ENCODE data around the gene SMG6. TPM values are rescaled to one million over a fixed set of nuclear protein-coding genes. Genes with fewer than 3 reads are reported as not detected.
A peak's percentile ranks its signal among the peaks of the same experiment; 100 is the strongest.

SMG6 gene
- total RNA-seq, 1 donor from 2014 or later: 39.7 TPM

DNA sequence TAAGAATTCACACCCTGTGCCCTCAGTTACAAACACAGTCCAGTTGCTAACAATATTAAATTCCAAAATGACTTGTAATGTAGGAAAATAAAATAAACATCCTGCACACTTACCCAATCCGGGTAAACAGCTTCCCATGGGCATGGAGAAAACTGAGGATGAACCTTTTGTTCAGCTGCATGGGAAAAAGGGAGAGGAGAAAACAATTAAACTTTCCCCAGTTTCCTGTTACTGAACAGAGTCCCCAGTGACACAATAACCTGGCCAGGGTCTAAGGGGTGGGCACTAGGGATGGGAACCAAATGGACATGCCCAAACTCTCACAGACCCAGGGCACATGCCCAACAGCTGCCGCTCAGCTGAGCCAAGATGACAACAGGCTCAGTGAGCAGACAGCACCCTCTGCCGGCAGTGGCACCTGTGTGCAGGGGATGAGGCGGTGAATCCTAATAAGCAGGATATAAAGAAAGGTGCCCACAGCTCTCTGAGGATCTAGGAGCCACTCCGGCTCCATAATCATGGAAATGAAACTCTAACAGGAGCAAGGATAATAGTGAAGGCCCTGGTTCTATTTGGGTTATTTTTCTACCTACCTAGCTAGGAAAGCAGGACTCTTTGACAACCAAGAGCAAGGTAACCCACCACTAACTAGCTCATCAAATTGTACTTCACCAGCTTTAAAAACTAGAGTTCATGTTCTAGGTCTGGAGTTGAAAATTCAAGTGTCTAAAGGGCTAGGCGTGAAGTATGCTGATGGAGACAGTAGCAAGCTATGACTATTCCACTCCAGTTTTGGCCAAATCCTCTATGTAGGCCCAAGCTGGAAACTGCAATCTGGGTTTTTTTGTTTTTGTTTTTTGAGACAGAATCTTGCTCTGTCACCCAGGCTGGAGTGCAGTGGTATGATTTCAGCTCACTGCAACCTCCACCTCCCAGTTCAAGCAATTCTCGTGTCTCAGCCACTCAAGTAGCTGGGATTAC, 58.8 kb downstream of the SMG6 start:
- Mint-ChIP-seq H3K27me3 (ENCODE audit: low read depth, unreplicated experiment) (no peaks in the 10 kb centered on the region), H3K9me3 (ENCODE audit: unreplicated experiment) (no peaks in the 10 kb centered on the region), H3K4me3 (ENCODE audit: unreplicated experiment) (no peak overlapping the region), H3K4me1 (ENCODE audit: low read depth, unreplicated experiment) (peaks cover 40% of the 10 kb centered on the region), H3K27ac (ENCODE audit: unreplicated experiment) (peak overlapping the region; percentile 89), H3K36me3 (ENCODE audit: low read depth, unreplicated experiment) (peaks cover 17% of the 10 kb centered on the region)
- H3K4me3 ChIP-seq (ENCODE audit: insufficient read depth, low read depth, low read length): no peak overlapping the region
- TF ChIP-seq, protein P1, sequence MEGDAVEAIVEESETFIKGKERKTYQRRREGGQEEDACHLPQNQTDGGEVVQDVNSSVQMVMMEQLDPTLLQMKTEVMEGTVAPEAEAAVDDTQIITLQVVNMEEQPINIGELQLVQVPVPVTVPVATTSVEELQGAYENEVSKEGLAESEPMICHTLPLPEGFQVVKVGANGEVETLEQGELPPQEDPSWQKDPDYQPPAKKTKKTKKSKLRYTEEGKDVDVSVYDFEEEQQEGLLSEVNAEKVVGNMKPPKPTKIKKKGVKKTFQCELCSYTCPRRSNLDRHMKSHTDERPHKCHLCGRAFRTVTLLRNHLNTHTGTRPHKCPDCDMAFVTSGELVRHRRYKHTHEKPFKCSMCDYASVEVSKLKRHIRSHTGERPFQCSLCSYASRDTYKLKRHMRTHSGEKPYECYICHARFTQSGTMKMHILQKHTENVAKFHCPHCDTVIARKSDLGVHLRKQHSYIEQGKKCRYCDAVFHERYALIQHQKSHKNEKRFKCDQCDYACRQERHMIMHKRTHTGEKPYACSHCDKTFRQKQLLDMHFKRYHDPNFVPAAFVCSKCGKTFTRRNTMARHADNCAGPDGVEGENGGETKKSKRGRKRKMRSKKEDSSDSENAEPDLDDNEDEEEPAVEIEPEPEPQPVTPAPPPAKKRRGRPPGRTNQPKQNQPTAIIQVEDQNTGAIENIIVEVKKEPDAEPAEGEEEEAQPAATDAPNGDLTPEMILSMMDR (IDR thresholded peaks at IDR 0.05; ENCODE audit: insufficient read depth, low read depth, low read length): peak; percentile 98
- TF ChIP-seq EZH2 (IDR thresholded peaks at IDR 0.05; ENCODE audit: insufficient read depth, low read length): no peak
- H2AFZ ChIP-seq (ENCODE audit: low read depth, low read length): no peak overlapping the region
- FAIRE-seq (peak; percentile 73), DNase-seq (ENCODE audit: low read depth) (peak; percentile 78)
- H3K79me2 ChIP-seq (ENCODE audit: insufficient read depth, low read length): peaks cover 38% of the 10 kb centered on the region
- H3K36me3 ChIP-seq (ENCODE audit: insufficient read depth, low read length): no peaks in the 10 kb centered on the region
- H4K20me1 ChIP-seq (ENCODE audit: insufficient read depth, low read length): no peaks in the 10 kb centered on the region
- no peaks in the 10 kb centered on the region for H3K9me3 ChIP-seq (ENCODE audit: insufficient read depth, low read depth, low read length)
- peak overlapping the region; percentile 70 for H3K9ac ChIP-seq (ENCODE audit: low read length)
- H3K27ac ChIP-seq (ENCODE audit: low read depth, low read length): peak overlapping the region; percentile 84
- H3K4me1 ChIP-seq (ENCODE audit: insufficient read depth, low read length): peaks cover 34% of the 10 kb centered on the region
- no peaks in the 10 kb centered on the region for H3K27me3 ChIP-seq (ENCODE audit: insufficient read depth, low read length)
- peak overlapping the region; percentile 42 for H3K4me2 ChIP-seq (ENCODE audit: low read length)

DNA sequence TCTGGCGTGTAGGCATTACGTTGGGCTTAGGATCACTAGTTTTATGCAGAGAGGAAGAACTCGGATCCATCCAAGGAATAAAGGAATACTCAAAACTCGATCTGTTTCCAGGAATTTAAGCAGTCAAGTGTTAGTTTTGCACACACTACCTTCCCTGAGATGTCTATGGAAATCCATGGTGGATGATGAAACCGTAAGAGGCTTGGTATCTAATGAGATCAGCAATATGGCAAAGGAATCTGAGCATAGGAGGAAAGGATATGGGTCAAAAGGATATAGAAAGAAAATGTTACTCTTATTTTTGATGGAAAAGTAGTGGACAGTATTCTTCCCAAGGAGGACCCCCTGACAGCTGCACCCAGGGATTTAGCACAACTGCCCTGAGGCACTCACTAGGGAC, 59.6 kb downstream of the SMG6 start:
- no peak overlapping the region for H3K4me3 ChIP-seq (ENCODE audit: insufficient read depth, low read depth, low read length)
- H3K27ac Mint-ChIP-seq (ENCODE audit: unreplicated experiment): peak overlapping the region; percentile 89
- peak overlapping the region; percentile 36 for H3K4me3 Mint-ChIP-seq (ENCODE audit: unreplicated experiment)
- H3K4me1 Mint-ChIP-seq (ENCODE audit: low read depth, unreplicated experiment): peaks cover 44% of the 10 kb centered on the region
- peaks cover 30% of the 10 kb centered on the region for H3K79me2 ChIP-seq (ENCODE audit: insufficient read depth, low read length)
- H3K4me2 ChIP-seq (ENCODE audit: low read length): peak overlapping the region; percentile 42
- peak overlapping the region; percentile 84 for H3K27ac ChIP-seq (ENCODE audit: low read depth, low read length)
- H3K9ac ChIP-seq (ENCODE audit: low read length): peak overlapping the region; percentile 70
- H3K4me1 ChIP-seq (ENCODE audit: insufficient read depth, low read length): peaks cover 38% of the 10 kb centered on the region
- H3K27me3 ChIP-seq (ENCODE audit: insufficient read depth, low read length): no peaks in the 10 kb centered on the region
- no peak for FAIRE-seq
- no peak overlapping the region for H2AFZ ChIP-seq (ENCODE audit: low read depth, low read length)
- H3K9me3 Mint-ChIP-seq (ENCODE audit: unreplicated experiment): no peaks in the 10 kb centered on the region
- no peaks in the 10 kb centered on the region for H4K20me1 ChIP-seq (ENCODE audit: insufficient read depth, low read length)
- no peaks in the 10 kb centered on the region for H3K36me3 ChIP-seq (ENCODE audit: insufficient read depth, low read length)
- H3K9me3 ChIP-seq (ENCODE audit: insufficient read depth, low read depth, low read length): no peaks in the 10 kb centered on the region
- TF ChIP-seq, protein P1 (IDR thresholded peaks at IDR 0.05; ENCODE audit: insufficient read depth, low read depth, low read length): no peak
- TF ChIP-seq EZH2 (IDR thresholded peaks at IDR 0.05; ENCODE audit: insufficient read depth, low read length): no peak
- DNase-seq (ENCODE audit: low read depth): no peak
- peaks cover 13% of the 10 kb centered on the region for H3K36me3 Mint-ChIP-seq (ENCODE audit: low read depth, unreplicated experiment)
- no peaks in the 10 kb centered on the region for H3K27me3 Mint-ChIP-seq (ENCODE audit: low read depth, unreplicated experiment)

Data from astrocyte (in vitro differentiated cells and primary cell).